ENCODE results near the gene MOCS1. TPM values are rescaled to one million over a fixed set of nuclear protein-coding genes. Genes with fewer than 3 reads are reported as not detected.

MOCS1 gene
- total and polyA plus RNA-seq, 2 experiments from 2014 or later: 17.2 to 28.1 TPM

DNA sequence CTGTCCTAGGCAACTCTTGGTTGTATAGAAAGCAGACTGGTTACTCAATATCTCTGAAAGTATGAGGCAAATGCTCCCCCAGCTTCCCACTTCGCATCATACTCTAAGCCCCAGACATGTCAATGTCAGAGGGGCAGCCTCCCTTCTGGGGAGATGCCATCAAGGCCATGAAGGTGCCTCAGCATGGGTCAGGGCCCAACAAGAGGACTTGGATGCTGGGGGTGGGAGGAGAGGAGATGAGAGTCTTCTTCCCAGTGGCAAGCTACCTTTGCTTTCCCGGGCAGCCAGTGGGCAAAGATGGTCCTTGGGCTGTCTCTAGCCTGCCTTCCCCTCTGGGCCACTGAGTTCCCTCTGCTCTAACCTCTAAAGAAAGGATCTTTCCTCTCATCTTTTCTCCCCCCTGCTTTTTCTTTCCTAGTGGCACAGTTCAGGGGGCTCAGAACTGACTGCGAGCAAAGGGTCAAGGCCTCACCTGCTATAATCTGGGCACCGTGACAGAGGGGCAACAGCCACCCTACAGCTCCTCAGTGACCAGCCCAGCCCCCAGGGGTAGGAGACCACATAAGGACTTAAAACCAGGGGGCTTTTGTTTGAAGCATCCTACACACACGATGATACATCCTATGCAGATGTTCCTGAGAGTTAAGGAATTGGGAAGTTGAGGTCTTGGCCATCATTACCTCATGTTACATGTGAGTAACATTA, 26.2 kb downstream of the MOCS1 start:
- H3K4me1 Mint-ChIP-seq: 0 out of 3 replicates have a peak, but pooled peaks cover 3% of the 10 kb centered on the region
- peaks cover 32% of the 10 kb centered on the region for H3K36me3 Mint-ChIP-seq (ENCODE audit: low read depth)
- H3K9me2 ChIP-seq (ENCODE audit: insufficient read depth): no peaks in the 10 kb centered on the region
- H3F3A ChIP-seq (replicated peaks; ENCODE audit: low read depth): no peaks in the 10 kb centered on the region
- H3K27me3 ChIP-seq (ENCODE audit: insufficient read depth): no peaks in the 10 kb centered on the region
- no peak overlapping the region for H2AFZ ChIP-seq
- no peak overlapping the region for H3K4me3 ChIP-seq
- H3K27ac Mint-ChIP-seq: no peak overlapping the region
- H3K27me3 Mint-ChIP-seq (ENCODE audit: insufficient read depth, low read depth, poor library complexity): peaks cover 2% of the 10 kb centered on the region
- no peaks in the 10 kb centered on the region for H3K4me1 ChIP-seq (ENCODE audit: insufficient read depth)
- ATAC-seq (no peak), DNase-seq (ENCODE audit: low spot score) (no peak)
- no peaks in the 10 kb centered on the region for H3K79me2 ChIP-seq (replicated peaks; ENCODE audit: insufficient read depth)
- TF ChIP-seq, protein P1, sequence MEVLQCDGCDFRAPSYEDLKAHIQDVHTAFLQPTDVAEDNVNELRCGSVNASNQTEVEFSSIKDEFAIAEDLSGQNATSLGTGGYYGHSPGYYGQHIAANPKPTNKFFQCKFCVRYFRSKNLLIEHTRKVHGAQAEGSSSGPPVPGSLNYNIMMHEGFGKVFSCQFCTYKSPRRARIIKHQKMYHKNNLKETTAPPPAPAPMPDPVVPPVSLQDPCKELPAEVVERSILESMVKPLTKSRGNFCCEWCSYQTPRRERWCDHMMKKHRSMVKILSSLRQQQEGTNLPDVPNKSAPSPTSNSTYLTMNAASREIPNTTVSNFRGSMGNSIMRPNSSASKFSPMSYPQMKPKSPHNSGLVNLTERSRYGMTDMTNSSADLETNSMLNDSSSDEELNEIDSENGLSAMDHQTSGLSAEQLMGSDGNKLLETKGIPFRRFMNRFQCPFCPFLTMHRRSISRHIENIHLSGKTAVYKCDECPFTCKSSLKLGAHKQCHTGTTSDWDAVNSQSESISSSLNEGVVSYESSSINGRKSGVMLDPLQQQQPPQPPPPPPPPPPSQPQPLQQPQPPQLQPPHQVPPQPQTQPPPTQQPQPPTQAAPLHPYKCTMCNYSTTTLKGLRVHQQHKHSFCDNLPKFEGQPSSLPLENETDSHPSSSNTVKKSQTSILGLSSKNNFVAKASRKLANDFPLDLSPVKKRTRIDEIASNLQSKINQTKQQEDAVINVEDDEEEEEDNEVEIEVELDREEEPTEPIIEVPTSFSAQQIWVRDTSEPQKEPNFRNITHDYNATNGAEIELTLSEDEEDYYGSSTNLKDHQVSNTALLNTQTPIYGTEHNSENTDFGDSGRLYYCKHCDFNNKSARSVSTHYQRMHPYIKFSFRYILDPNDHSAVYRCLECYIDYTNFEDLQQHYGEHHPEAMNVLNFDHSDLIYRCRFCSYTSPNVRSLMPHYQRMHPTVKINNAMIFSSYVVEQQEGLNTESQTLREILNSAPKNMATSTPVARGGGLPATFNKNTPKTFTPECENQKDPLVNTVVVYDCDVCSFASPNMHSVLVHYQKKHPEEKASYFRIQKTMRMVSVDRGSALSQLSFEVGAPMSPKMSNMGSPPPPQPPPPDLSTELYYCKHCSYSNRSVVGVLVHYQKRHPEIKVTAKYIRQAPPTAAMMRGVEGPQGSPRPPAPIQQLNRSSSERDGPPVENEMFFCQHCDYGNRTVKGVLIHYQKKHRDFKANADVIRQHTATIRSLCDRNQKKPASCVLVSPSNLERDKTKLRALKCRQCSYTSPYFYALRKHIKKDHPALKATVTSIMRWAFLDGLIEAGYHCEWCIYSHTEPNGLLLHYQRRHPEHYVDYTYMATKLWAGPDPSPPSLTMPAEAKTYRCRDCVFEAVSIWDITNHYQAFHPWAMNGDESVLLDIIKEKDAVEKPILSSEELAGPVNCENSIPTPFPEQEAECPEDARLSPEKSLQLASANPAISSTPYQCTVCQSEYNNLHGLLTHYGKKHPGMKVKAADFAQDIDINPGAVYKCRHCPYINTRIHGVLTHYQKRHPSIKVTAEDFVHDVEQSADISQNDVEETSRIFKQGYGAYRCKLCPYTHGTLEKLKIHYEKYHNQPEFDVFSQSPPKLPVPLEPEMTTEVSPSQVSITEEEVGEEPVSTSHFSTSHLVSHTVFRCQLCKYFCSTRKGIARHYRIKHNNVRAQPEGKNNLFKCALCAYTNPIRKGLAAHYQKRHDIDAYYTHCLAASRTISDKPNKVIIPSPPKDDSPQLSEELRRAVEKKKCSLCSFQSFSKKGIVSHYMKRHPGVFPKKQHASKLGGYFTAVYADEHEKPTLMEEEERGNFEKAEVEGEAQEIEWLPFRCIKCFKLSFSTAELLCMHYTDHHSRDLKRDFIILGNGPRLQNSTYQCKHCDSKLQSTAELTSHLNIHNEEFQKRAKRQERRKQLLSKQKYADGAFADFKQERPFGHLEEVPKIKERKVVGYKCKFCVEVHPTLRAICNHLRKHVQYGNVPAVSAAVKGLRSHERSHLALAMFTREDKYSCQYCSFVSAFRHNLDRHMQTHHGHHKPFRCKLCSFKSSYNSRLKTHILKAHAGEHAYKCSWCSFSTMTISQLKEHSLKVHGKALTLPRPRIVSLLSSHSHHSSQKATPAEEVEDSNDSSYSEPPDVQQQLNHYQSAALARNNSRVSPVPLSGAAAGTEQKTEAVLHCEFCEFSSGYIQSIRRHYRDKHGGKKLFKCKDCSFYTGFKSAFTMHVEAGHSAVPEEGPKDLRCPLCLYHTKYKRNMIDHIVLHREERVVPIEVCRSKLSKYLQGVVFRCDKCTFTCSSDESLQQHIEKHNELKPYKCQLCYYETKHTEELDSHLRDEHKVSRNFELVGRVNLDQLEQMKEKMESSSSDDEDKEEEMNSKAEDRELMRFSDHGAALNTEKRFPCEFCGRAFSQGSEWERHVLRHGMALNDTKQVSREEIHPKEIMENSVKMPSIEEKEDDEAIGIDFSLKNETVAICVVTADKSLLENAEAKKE (CRISPR knock-in tag; IDR thresholded peaks at IDR 0.05): no peak
- no peak for TF ChIP-seq NANOG (IDR thresholded peaks at IDR 0.05; ENCODE audit: borderline replicate concordance)
- TF ChIP-seq ZNF331 (CRISPR knock-in tag; IDR thresholded peaks at IDR 0.05; ENCODE audit: low read depth): no peak
- H4K20me1 ChIP-seq (replicated peaks; ENCODE audit: insufficient read depth): no peaks in the 10 kb centered on the region
- no peaks in the 10 kb centered on the region for H3K36me3 ChIP-seq (ENCODE audit: insufficient read depth)
- H3K4me2 ChIP-seq: no peak overlapping the region
- H3K4me3 Mint-ChIP-seq: no peak overlapping the region
- no peaks in the 10 kb centered on the region for H3K9me3 Mint-ChIP-seq
- no peak overlapping the region for H3K27ac ChIP-seq (ENCODE audit: low read depth)

DNA sequence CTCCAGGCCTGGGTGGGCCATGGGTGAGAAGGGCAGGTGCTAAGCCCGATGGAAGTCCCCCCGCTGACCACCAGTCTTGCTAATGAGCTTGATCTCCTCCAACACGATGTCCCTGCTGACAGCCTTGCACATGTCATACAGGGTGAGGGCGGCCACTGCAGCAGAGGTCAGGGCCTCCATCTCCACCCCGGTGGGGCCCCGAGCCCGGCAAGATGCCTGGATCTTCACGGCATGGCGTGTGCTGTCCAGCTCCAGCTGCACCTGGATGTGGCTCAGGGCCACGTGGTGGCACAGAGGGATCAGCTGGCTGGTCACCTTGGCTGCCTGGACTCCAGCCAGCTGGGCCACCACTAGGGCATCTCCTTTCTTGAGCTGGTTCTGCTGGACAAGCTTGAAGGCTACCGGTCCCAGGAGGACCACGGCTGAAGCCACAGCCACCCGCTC, 27.9 kb downstream of the MOCS1 start:
- H2AFZ ChIP-seq: no peak overlapping the region
- H3K36me3 Mint-ChIP-seq (ENCODE audit: low read depth): peaks cover 36% of the 10 kb centered on the region
- no peak overlapping the region for H3K27ac Mint-ChIP-seq
- no peak for ATAC-seq
- no peak for DNase-seq (ENCODE audit: low spot score)
- no peaks in the 10 kb centered on the region for H3F3A ChIP-seq (replicated peaks; ENCODE audit: low read depth)
- peaks cover 8% of the 10 kb centered on the region for H3K27me3 Mint-ChIP-seq (ENCODE audit: insufficient read depth, low read depth, poor library complexity)
- no peak overlapping the region for H3K4me2 ChIP-seq
- no peaks in the 10 kb centered on the region for H3K9me2 ChIP-seq (ENCODE audit: insufficient read depth)
- no peaks in the 10 kb centered on the region for H3K4me1 ChIP-seq (ENCODE audit: insufficient read depth)
- H3K36me3 ChIP-seq (ENCODE audit: insufficient read depth): no peaks in the 10 kb centered on the region
- no peaks in the 10 kb centered on the region for H3K27me3 ChIP-seq (ENCODE audit: insufficient read depth)
- H3K4me1 Mint-ChIP-seq: 0 out of 3 replicates have a peak, but pooled peaks cover 3% of the 10 kb centered on the region
- no peaks in the 10 kb centered on the region for H4K20me1 ChIP-seq (replicated peaks; ENCODE audit: insufficient read depth)
- H3K4me3 Mint-ChIP-seq: no peak overlapping the region
- no peak overlapping the region for H3K27ac ChIP-seq (ENCODE audit: low read depth)
- H3K79me2 ChIP-seq (replicated peaks; ENCODE audit: insufficient read depth): no peaks in the 10 kb centered on the region
- no peaks in the 10 kb centered on the region for H3K9me3 Mint-ChIP-seq
- H3K4me3 ChIP-seq: no peak overlapping the region
- TF ChIP-seq EZH2 (IDR thresholded peaks at IDR 0.05; ENCODE audit: low read depth, unreplicated experiment) (no peak), ZNF331 (CRISPR knock-in tag; IDR thresholded peaks at IDR 0.05; ENCODE audit: low read depth) (no peak), STAT1 (IDR thresholded peaks at IDR 0.05; ENCODE audit: unreplicated experiment) (no peak), POLR2AphosphoS5 (IDR thresholded peaks at IDR 0.05; ENCODE audit: low read depth) (no peak), CREB1 (CRISPR knock-in tag; IDR thresholded peaks at IDR 0.05; ENCODE audit: low read depth) (no peak), EZH2phosphoT487 (IDR thresholded peaks at IDR 0.05; ENCODE audit: unreplicated experiment) (no peak)
- TF ChIP-seq, protein P2, sequence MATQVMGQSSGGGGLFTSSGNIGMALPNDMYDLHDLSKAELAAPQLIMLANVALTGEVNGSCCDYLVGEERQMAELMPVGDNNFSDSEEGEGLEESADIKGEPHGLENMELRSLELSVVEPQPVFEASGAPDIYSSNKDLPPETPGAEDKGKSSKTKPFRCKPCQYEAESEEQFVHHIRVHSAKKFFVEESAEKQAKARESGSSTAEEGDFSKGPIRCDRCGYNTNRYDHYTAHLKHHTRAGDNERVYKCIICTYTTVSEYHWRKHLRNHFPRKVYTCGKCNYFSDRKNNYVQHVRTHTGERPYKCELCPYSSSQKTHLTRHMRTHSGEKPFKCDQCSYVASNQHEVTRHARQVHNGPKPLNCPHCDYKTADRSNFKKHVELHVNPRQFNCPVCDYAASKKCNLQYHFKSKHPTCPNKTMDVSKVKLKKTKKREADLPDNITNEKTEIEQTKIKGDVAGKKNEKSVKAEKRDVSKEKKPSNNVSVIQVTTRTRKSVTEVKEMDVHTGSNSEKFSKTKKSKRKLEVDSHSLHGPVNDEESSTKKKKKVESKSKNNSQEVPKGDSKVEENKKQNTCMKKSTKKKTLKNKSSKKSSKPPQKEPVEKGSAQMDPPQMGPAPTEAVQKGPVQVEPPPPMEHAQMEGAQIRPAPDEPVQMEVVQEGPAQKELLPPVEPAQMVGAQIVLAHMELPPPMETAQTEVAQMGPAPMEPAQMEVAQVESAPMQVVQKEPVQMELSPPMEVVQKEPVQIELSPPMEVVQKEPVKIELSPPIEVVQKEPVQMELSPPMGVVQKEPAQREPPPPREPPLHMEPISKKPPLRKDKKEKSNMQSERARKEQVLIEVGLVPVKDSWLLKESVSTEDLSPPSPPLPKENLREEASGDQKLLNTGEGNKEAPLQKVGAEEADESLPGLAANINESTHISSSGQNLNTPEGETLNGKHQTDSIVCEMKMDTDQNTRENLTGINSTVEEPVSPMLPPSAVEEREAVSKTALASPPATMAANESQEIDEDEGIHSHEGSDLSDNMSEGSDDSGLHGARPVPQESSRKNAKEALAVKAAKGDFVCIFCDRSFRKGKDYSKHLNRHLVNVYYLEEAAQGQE (IDR thresholded peaks at IDR 0.05; ENCODE audit: unreplicated experiment): no peak
